T-helper 2 cell treated with Interferon-gamma antibody and Interleukin-4, amounts not matched to agents 5 μg/mL and 100 μg/mL, for 36 hours (primary cell): Measurements from ENCODE around the gene WHRN.

Source experiments
- DNase-seq: peaks from one replicate; pipeline ENCODE4 v3.0.0; 2021; ENCODE audit warnings: low spot score
- H3K27ac Mint-ChIP-seq: one replicate; pipeline ENCODE4 v1.8.0; 2021; ENCODE audit warnings: mild to moderate bottlenecking, mixed read lengths
- H3K27me3 Mint-ChIP-seq: one replicate; pipeline ENCODE4 v1.8.0; 2021; ENCODE audit warnings: low read depth, mixed read lengths
- H3K36me3 Mint-ChIP-seq: one replicate; pipeline ENCODE4 v1.8.0; 2021; ENCODE audit warnings: low read depth, mixed read lengths
- H3K4me1 Mint-ChIP-seq: one replicate; pipeline ENCODE4 v1.8.0; 2021; ENCODE audit warnings: low read depth, mixed read lengths
- H3K4me3 Mint-ChIP-seq: one replicate; pipeline ENCODE4 v1.8.0; 2022; ENCODE audit warnings: mild to moderate bottlenecking, moderate library complexity, mixed read lengths
- H3K9me3 Mint-ChIP-seq: one replicate; pipeline ENCODE4 v1.8.0; 2021; ENCODE audit warnings: mixed read lengths

The WHRN gene

DNA sequence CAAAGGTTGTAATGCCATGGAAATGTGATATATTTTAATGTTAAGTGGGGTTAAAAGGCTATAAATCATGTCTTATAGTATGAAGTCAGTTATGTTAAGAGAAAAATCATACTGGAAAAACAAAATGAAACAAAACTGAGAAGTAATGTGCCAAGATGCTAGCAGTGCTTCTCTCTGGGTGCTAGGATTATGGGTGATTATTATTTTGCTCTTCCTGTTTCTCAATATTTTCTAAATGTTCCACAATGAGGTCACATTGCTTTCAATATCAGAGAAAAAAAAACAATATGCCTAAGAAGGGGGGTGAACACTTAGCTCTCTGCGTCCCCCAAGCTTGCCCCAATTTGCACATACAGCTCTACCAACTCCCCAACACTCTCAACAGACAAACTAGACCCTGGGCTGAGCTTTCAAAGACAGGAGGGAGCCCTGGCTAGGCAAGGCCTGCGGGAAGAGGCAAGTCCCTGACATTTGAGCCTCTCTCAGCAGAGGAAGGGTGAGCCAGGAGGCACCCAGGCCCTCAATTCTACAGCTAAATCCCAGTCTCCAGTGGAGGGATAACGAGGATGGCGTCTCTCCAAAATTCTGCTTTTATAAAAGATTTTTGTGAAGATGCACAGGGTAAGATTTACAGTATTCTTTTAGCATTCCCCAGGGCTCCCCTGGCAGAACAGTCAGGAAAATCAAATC lies 24.4 kb downstream of the WHRN start:
- no peaks in the 10 kb centered on the region for H3K9me3 Mint-ChIP-seq
- peaks cover 21% of the 10 kb centered on the region for H3K4me1 Mint-ChIP-seq
- peaks cover 3% of the 10 kb centered on the region for H3K27me3 Mint-ChIP-seq
- H3K36me3 Mint-ChIP-seq, result no peaks in the 10 kb centered on the region
- no peak for DNase-seq
- H3K4me3 Mint-ChIP-seq, result no peak overlapping the region
- peak overlapping the region; percentile 33 for H3K27ac Mint-ChIP-seq

DNA sequence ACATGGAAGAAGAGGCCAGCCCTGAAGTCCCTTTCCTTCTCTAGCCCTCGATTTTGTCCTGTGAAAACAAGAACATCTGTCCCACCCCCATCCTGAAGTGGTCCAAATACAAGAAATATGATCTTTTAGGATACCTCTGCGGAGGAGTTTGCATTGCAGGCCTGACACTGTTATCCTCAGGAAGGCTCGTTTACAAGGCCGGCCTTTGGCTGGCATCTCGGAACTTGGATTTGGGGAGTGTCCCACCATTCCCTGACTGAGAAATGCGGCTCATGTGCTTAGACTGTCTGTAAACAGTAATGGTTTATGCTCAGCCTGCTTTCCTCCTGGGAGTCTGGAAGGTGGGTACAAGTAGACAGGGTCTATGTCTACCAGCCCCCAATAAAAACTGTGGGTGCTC lies 26.4 kb downstream of the WHRN start:
- H3K27me3 Mint-ChIP-seq, result no peaks in the 10 kb centered on the region
- no peak for DNase-seq
- peaks cover 17% of the 10 kb centered on the region for H3K4me1 Mint-ChIP-seq
- H3K36me3 Mint-ChIP-seq, result no peaks in the 10 kb centered on the region
- no peak overlapping the region for H3K4me3 Mint-ChIP-seq
- no peak overlapping the region for H3K27ac Mint-ChIP-seq
- H3K9me3 Mint-ChIP-seq, result no peaks in the 10 kb centered on the region

DNA sequence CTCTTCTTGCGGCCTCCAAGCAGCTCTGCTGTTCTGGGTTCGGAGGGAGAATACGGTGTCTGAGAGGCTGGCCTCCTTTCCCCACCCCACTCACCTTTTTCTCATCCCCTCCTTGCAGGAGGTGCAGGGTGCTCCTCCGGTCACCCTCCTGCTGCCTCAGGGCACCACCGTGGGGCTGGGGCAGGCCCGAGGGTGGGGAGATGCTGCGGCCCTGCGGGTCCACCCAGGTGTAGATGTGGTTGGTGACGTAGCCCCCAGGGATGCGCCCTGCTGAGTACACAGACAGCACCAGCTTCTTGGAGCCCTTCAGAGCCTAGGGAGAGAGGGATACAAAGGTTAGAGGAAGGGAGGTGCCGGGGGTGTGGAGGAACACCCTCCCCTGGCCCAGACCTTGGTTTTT lies 26.8 kb downstream of the WHRN start:
- Mint-ChIP-seq H3K4me1 (peaks cover 17% of the 10 kb centered on the region), H3K9me3 (no peaks in the 10 kb centered on the region), H3K27me3 (no peaks in the 10 kb centered on the region), H3K27ac (no peak overlapping the region), H3K4me3 (no peak overlapping the region), H3K36me3 (no peaks in the 10 kb centered on the region)
- DNase-seq, result no peak

DNA sequence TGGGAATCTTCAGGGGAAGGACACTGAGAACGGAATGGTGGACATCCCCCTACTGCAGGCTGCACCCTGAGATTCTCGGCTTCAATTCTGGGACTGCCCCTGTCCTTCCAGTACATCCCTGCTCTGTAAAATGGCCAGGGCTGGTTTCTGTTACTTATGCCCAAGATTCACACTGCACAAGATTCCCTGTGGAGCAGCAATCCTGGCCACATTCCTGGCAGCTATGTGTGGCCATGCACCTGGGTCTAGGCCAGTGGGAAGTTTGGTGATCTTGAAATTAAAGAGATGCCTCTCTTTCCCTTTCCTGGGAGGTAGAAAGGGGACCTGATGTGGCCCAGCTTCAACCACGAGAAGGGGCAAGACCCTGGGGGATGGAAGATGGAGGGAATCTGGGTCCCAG lies 27.6 kb downstream of the WHRN start:
- H3K9me3 Mint-ChIP-seq, result no peaks in the 10 kb centered on the region
- no peak overlapping the region for H3K4me3 Mint-ChIP-seq
- H3K36me3 Mint-ChIP-seq, result no peaks in the 10 kb centered on the region

DNA sequence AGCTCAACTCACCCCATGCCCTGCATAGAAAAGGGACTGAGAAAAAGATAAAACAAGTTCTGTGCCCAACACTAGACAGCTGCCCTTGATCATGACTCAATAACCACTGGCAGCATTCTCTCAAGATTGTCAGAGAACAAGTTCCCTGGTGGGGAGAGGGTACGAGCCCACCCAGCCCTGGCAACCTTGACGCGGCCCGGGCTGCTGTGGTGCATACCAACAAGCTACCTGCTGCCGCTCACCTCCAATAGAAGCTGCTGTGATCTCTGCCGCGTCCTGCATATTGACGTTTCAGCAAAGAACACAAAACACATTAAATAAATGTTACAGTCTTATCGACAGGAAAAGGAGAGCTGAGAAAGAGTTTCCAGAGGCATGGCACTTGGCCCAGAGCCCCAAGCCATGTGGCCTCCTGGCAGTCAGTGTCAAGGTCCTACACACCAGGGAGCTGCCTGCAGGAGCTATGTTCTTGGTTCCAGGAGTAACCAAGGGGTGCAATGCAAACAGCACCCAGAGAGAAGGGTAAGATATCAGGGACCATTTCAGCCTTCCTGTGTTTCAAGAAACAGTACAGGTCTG lies 28.3 kb downstream of the WHRN start:
- Mint-ChIP-seq H3K4me3 (no peak overlapping the region), H3K4me1 (peaks cover 17% of the 10 kb centered on the region), H3K36me3 (no peaks in the 10 kb centered on the region), H3K9me3 (no peaks in the 10 kb centered on the region), H3K27ac (no peak overlapping the region), H3K27me3 (no peaks in the 10 kb centered on the region)
- DNase-seq, result no peak

More for the DNA sequence above, 27.6 kb downstream of the WHRN start:
- Mint-ChIP-seq H3K4me1 (peaks cover 17% of the 10 kb centered on the region), H3K27ac (no peak overlapping the region), H3K27me3 (no peaks in the 10 kb centered on the region)
- DNase-seq, result no peak

DNA sequence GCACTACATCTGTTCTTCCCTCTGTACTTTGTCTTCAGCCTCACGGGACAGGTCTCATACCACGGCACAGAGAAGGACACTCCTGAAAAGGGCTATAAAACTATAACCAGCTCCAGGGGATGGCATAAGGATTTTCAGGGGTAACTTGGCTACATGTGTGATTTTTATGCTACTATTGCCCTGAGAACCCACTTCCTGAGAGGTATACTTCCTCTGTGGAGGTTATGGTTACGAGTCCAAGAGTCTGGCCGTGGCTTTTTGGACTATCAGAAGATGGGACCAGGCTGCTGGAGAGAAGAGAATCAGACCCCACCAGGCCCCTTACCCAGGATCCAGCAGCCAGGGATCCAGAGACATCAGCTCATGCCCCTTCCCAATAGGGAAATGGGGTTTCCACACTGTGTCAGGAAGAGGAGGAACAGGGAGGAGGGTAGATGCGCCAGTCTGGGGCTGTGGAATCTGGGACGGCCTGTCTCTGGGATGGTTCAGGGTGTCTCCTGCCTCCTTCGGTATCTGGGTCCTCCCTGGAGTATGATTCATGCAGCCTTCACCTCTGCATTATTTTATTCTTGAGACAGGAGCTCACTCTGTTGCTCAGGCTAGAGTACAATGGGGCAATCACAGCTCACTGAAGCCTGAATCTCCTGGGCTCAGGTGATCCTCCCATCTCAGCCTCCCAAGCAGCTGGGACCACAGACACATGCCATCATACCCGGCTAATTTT lies 29.7 kb downstream of the WHRN start:
- H3K9me3 Mint-ChIP-seq, result no peaks in the 10 kb centered on the region
- no peak overlapping the region for H3K4me3 Mint-ChIP-seq
- H3K27ac Mint-ChIP-seq, result no peak overlapping the region
- peaks cover 12% of the 10 kb centered on the region for H3K4me1 Mint-ChIP-seq
- DNase-seq, result no peak
- no peaks in the 10 kb centered on the region for H3K27me3 Mint-ChIP-seq
- H3K36me3 Mint-ChIP-seq, result no peaks in the 10 kb centered on the region

GRCh38 chr9:114474425-114474824 lies 30.8 kb downstream of the WHRN start:
- Mint-ChIP-seq H3K4me3 (no peak overlapping the region), H3K27ac (no peak overlapping the region), H3K27me3 (no peaks in the 10 kb centered on the region)

DNA sequence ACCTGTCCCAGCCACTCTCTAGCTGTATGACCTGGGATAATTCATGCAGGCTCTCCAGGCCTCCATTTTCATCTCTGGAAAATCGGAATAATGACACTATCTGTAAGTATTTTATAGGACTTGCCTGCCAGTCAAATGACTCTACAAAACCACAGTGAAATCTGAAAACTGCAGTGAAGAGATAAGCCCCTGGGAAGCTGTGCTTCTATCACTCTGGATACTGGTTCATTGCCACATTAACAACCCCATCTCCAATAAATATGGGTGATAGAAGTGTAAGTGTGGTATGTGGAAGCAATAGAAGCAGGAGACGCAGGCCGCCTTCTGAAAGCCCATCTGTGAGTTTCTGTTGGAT lies 31.8 kb downstream of the WHRN start:
- H3K27me3 Mint-ChIP-seq, result no peaks in the 10 kb centered on the region
- H3K36me3 Mint-ChIP-seq, result no peaks in the 10 kb centered on the region
- H3K9me3 Mint-ChIP-seq, result no peaks in the 10 kb centered on the region
- H3K27ac Mint-ChIP-seq, result no peak overlapping the region
- H3K4me3 Mint-ChIP-seq, result no peak overlapping the region
- H3K4me1 Mint-ChIP-seq, result peaks cover 12% of the 10 kb centered on the region
- no peak for DNase-seq

More at GRCh38 chr9:114474425-114474824, 30.8 kb downstream of the WHRN start:
- H3K36me3 Mint-ChIP-seq, result no peaks in the 10 kb centered on the region
- H3K4me1 Mint-ChIP-seq, result peaks cover 12% of the 10 kb centered on the region
- DNase-seq, result no peak
- H3K9me3 Mint-ChIP-seq, result no peaks in the 10 kb centered on the region

DNA sequence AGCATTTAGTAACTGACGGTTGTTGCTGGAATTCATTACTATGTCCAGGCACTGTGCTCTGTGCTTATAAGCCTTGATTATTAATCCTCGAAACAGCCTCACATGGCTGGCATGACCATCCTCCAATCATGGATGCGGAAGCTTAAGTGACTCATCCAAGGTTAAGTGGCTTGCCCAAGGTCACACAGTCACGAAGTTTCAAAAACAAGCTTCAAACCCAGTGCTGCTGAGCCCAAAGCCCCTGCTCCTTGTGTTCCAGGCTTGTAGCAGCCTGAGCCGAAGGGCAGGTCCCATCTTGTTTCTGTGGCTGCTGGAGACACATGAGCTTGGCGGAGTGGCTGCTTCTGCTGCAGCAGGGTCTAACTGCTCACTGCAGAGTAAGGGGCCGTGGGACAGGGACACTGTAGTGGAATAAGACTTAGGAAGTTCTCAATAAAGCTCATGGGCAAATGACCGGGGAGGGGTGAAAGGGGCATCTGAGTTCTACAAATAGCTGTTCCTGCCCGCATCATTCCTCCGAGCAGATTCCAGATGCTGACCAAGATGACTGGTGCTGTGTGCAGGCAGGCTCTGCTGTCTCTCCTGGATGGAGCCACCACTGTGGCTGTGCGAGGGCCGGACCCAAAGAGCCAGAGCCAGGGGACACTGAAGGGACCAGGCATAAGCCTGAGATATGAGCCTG lies 32.4 kb downstream of the WHRN start:
- Mint-ChIP-seq H3K9me3 (no peaks in the 10 kb centered on the region), H3K36me3 (no peaks in the 10 kb centered on the region), H3K27ac (no peak overlapping the region), H3K27me3 (no peaks in the 10 kb centered on the region), H3K4me1 (peaks cover 12% of the 10 kb centered on the region), H3K4me3 (no peak overlapping the region)
- no peak for DNase-seq

DNA sequence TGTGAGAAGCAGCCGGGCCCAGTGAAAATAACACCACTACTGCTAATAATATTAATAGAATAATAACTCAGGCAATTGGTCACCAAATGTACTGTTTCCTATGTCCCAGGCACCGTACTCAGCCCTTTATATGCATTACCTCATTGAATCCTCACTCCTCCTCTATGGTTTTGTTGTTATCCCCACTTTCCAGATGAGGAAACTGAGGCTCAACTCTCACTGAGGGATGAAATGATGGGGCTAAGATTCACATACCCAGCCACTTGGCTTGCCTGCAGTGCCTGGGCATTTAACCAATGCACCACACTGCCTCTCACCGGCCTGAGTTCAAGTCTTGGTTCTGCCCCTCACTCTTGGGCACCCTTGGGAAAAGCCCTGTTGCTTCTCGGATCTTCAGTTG lies 34.1 kb downstream of the WHRN start:
- peaks cover 7% of the 10 kb centered on the region for H3K4me1 Mint-ChIP-seq
- no peaks in the 10 kb centered on the region for H3K36me3 Mint-ChIP-seq
- H3K27me3 Mint-ChIP-seq, result no peaks in the 10 kb centered on the region
- DNase-seq, result no peak
- H3K4me3 Mint-ChIP-seq, result no peak overlapping the region
- no peak overlapping the region for H3K27ac Mint-ChIP-seq
- H3K9me3 Mint-ChIP-seq, result no peaks in the 10 kb centered on the region

DNA sequence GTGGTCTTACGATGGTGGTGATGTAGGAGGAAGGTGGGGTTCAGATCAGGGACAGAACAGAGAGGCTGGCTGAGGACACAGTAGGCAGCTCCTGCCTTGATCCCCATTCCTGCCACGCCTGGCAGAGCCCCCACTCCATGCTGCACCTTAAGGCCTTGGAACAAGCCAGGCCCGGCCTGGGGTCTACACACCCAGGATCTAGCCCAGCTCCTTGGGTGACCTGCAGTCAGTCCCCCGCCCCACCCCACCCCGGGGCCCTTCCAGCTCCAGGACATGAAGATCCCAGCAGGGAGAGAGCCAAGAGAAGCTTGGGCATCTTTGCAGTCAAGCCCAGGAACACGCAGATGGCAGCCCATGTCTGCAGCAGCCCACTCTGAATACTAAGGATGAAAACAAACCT lies 34.7 kb downstream of the WHRN start:
- Mint-ChIP-seq H3K36me3 (no peaks in the 10 kb centered on the region), H3K4me3 (no peak overlapping the region), H3K4me1 (peaks cover 4% of the 10 kb centered on the region), H3K27me3 (no peaks in the 10 kb centered on the region), H3K9me3 (no peaks in the 10 kb centered on the region), H3K27ac (no peak overlapping the region)
- no peak for DNase-seq

DNA sequence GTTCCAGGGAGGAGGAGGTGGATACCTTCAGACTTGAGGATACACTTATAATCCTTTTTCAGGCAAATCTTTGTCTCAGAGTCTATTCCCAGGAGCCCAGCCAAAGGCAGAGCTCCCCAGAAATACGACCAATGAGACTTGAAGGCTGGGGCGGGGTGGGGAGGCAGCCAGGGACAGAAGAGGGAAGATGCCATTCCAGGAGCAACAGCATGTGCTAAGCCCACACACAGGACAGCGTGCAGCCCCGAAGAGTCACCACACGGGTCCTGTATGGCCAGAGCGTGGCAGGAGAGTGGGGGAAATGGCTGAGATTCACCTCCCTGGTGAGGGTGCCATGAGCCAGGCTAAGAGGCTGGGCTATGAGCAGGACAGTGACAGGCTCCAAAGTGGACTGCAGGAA lies 35.2 kb downstream of the WHRN start:
- Mint-ChIP-seq H3K27ac (no peak overlapping the region), H3K4me1 (no peaks in the 10 kb centered on the region), H3K36me3 (no peaks in the 10 kb centered on the region), H3K27me3 (no peaks in the 10 kb centered on the region), H3K4me3 (no peak overlapping the region), H3K9me3 (no peaks in the 10 kb centered on the region)
- no peak for DNase-seq

DNA sequence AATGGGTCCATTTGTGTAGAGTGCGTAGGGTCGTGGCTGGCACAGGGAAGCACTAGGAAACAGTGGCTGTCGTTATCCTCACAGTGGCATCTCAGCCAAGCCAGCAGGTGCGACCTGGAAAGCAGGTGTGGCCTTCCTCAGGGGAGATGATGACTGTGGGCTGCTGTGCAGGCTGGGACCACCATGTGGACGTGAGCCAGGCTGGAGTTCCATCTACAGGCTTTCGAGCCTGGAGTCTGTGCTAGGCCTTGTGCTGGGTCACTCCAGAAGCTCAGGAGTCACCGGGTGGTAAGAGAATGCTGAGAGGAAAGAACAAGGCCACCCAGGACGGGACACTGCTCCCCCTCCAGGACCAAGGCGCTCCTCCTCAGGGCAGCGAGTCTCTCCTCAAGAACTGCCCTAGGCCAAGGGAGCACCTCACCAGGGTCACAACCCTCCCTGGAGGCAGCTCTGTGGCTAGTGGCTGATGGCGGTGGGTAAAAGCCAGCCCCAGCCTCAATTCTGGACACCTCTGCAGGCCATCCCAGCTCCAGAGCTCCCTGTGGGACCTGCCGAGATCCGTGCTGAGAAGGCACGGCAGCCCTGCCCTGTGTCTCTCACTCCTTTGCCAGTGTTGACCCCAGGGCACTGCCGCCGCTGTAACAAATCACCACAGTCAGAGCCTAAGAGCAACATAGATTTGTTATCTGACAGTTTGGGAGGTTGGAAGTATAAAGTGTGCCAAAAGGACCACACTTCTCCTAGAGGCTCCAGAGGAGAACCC lies 36.0 kb downstream of the WHRN start:
- H3K9me3 Mint-ChIP-seq, result no peaks in the 10 kb centered on the region
- H3K27ac Mint-ChIP-seq, result no peak overlapping the region
- H3K4me3 Mint-ChIP-seq, result no peak overlapping the region
- no peak for DNase-seq
- no peaks in the 10 kb centered on the region for H3K4me1 Mint-ChIP-seq
- H3K36me3 Mint-ChIP-seq, result no peaks in the 10 kb centered on the region
- H3K27me3 Mint-ChIP-seq, result no peaks in the 10 kb centered on the region

DNA sequence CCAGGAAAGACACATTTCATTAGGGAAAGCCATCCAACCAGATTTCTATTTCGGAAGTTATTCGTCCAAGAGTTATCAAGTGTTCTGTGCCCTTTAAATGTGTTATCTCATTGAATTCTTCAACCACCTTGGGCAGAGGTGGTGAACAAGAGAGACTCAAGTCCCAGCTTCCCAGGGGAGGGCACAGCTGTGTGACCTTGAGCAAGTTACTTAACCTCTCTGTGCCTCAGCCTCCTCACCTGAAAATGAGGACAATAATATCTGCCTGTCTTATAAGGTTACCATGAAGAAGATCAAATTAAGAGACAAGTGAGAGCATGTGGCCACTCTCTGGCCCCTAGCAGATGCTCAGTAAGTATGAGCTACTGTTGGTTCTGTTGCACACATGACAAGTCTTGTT lies 37.4 kb downstream of the WHRN start:
- H3K36me3 Mint-ChIP-seq, result no peaks in the 10 kb centered on the region
- H3K9me3 Mint-ChIP-seq, result no peaks in the 10 kb centered on the region
- no peaks in the 10 kb centered on the region for H3K27me3 Mint-ChIP-seq
- H3K27ac Mint-ChIP-seq, result no peak overlapping the region
- no peak for DNase-seq
- no peak overlapping the region for H3K4me3 Mint-ChIP-seq
- H3K4me1 Mint-ChIP-seq, result no peaks in the 10 kb centered on the region
